Ramos (cell line): ENCODE measurements around the gene CLK4.

Experiments
- in situ Hi-C: fragments of 300-500 bp; cut with MboI; formaldehyde crosslinking; loops from one replicate; pipeline ENCODE4 v1.14.3; 2022; ENCODE audit warnings: low sequenced_read_pairs; ENCODE audit not compliant: unreplicated experiment

Gene CLK4

DNA sequence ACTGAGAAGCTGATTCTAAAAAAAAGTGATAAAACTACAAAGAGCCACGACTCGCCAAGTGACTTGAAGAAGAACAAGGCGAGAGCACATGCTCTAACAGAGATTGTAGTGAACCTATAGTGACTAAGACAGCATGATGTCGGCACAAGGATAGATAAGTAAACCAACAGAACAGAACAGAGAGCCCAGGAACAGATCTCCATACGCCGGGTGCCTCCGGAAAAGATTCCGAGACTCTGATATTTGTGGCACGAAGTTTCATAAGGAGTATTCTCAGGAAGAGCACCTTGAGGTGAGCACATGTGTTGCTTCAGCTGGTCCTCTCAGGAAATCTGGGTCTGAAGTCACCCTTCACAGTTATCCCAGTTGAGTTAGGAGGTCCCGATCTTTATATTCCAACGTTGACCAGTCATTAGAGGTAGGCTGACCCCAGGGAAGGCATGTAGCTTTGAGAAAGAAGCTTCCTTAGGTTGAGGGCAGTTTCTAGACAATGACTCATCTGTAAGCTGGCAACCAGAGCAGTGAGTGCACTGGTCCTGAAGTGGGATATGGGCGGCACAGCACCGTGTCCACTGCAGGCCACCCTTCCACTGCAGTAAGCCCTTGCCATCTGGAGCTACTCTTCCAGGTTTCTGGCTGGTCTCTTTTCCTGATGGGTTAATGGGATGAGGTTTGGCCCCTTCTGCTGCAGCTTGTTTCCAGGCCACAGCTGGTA, 13.6 kb upstream of the CLK4 start:
- in situ Hi-C loops, result no loop called here

DNA sequence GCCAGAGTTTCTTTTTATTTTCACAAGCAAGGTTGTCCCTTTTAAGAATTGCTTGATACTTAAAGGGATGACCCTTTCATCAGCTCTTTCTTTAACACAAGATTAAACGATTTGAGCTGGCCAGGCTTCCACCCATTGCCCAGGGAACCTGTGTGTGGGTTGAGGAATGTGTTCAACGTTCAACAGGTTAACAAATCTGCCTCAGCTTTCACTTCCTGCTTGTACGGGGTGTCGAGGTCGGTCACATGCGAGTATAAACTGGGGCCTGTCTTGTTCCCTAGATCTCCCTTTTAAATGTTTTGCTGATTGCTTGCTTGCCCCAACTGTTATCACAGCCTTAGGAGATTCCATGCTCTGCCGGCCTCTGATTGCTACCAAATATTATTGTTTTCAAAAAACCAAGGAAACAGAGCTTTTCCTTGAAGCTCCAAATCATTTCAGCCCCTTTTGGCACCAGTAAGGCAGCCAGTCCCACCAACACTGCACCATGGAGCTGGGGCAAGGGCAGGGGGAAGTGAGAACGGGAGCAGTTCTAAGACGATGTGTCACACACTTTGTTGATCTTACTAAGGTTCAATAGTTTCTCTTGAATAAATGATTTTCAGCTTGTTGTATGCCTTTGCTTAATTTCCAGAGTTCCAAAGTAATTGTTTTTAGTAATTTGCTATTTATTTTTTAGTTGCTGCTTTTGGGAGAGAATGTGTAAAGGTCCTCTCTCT, 10.7 kb upstream of the CLK4 start:
- in situ Hi-C loops, result no loop called here

DNA sequence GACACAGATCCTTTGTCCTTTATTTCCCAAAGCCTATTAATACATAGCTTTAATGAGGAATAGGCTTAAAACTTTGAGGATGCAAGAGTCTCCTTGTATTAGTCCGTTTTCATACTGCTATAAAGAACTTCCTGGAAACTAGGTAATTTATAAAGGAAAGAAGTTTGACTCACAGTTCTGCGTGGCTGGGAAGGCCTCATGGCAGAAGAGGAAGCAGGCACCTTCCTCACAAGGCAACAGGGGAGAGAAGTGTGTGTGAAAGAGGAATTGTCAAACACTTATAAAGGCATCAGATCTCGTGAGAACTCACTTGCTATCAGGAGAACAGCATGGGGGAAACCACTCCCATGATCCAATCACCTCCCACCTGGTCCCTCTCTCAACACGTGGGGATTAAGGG, 5.4 kb upstream of the CLK4 start:
- in situ Hi-C loops, result no loop called here

DNA sequence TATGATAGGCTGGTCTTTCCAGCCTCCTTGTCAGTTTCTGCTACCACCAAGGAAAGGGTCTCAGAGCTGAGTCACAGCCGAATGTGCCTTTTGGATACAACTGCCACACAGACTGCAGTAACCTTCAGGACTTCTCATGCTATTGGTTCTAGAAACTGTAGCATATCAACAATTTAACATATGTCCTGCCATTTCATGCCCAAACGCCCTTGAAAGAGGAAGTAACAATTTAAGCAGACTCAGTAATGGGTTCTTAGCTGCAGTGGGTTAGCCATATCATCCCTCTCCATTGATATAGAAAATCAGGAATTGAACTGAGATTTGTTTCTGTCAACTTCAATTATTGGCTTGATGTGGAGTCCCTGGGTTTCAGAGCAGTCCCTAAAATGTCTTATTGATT, 4.1 kb upstream of the CLK4 start:
- in situ Hi-C loops, result no loop called here

DNA sequence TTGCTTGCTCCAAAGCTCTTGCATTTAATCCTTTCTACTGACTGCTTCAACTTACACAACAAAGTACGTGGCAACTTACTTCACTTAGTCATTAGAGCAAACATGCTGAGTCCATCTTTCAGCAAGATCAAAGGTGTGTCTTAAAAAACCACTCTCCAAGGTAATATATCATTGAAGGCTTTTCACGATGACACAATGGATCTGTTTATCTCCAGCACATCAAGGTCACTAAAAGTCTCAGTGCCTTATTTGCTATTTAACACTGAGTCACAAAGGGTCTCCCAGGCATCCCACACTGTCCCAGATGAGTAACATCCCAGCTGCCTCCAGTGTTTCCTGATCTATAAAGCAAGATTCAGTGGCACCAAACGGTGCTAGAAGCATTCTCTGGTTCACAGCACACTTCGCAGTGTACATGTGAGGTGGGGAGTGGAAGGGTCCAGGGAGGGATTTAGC, 3.7 kb upstream of the CLK4 start:
- in situ Hi-C loops, result no loop called here

DNA sequence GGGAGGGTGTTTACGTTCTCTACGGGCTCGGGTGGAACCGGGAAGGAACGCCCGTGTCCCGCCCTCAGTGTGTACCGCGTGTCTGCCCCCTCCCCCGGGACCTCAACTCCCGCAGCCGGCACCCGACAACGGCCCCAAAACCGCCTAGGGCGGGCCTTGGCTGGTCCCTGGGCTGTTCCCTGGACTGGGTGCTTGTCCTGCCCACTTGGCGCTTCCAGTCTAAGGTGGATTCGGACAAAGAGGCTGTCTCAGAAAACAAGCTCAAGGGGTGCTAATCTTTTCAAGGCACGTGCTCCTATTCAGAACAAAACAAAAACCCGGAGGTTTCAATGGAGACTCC, 379 bp upstream of the CLK4 start:
- in situ Hi-C loops, result no loop called here

DNA sequence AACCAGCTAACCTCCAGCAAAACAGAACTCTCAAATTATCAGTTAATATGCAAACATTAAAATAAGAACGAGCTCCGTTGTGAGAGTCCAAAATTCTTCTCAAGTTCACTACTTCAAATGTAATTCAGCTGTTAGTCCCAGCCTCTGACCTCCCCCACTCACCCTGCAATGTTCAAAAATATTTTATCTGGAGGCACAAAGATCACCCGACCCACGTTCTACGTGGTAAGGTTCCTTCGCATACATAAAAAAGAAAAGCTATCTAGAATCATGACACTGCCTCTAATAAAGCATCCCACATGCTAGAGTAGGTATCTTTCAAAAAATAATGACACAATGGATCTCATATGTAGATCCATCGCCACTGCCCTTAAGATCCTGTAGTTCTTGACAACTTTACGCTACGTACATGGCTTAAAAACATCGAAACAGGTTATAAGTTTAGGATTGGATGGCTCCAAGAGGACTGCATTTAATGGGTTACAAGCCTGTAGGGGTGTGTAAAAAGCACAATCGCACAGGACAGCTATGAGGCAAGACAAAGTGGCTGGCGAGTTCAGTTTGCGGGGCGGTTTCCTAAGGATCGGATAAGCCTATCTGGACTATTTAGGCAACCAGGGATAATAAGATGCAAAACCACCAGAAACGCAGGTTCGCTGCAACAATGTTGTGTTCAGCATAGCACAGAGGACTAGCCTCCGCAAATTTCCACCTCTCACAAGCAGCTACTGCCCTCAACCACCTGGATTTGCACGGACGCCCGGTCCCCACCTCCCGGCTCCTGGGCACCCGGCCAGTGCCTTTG, 969 bp downstream of the CLK4 start:
- in situ Hi-C loops, result no loop called here

DNA sequence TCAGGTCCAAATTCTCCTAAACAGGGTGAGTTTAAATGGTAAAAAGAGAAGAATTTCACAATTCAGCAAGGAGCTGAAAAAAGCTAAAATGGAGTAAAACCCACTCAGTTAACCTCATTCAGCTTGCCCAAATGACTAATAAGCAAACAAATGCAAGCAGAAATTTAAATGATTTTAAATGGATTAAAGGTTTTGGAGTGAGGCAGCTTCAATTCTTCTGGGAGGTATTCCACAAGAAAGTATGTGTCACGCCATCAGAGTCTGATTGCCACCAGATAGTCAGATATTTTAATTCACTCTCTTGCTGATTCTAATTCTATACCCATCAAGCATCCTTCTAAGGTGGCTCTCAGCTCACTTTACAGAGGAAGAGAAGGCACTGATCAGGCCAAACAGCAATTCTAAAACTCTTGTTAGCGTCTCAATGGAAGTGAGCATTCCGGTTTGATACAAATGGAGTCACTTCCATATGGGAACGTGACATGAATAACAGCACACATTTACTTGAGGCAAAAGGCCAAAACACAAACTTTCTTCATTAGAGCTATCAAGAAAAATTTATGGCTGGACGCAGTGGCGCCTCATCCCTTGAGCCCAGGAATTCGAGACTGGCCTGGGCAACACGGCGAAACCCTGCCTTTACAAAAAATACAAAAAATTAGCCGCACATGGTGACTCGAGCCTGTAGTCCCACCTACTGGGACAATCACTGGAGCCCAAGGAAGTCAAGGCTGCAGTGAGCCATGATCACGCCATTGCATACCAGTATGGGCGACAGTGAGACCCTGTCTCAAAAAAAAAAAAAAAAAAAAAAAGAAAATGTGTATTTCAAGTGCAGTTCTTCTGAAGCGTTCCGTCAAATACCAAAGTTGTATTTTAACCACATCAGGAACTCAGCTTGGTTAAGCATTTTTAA, 2.0 kb downstream of the CLK4 start:
- in situ Hi-C loops, result no loop called here

DNA sequence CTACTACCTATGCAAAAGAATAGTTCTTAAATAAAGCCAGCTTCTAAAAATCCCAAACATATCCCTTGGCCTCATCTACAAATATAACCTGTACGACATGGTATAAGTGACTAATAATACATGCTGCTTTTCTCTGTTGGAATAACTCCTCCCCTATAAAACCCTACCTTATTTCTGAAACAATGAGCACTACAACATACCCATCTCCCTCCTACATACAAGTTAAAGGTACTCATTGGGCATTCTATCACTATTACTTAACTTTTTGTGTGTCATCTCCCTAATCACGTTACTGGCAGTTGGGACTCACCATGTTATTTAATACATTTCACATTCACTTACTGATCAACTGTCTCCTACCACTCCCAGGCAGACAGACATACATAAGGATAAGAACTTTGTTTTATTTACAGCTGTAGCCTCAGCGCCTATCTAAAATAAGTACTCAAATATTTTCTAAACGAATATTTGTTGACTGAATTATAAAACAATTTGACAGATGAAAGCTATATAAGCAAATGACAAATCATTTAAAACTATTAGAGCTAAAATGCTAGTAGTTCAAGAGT, 4.1 kb downstream of the CLK4 start:
- in situ Hi-C loops, result no loop called here

DNA sequence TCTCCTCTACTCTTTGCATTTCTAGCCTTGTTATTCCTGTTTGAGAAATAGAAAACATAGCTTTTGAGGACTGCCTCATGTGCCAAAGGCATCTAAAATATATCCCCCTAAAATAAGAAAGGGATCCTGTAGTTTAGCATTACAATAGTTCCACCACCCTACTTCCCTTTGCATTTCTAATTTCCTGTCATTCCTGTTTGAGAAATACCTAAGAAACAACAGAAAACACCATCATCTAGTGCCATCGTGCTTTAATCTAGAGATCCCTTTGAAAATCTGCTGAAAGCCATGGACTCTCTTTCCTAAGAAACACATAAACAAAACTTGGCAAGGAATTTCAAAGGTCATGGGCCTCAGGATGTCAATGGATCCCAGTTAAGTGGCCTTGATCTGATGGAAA, 7.5 kb downstream of the CLK4 start:
- in situ Hi-C loops, result no loop called here

DNA sequence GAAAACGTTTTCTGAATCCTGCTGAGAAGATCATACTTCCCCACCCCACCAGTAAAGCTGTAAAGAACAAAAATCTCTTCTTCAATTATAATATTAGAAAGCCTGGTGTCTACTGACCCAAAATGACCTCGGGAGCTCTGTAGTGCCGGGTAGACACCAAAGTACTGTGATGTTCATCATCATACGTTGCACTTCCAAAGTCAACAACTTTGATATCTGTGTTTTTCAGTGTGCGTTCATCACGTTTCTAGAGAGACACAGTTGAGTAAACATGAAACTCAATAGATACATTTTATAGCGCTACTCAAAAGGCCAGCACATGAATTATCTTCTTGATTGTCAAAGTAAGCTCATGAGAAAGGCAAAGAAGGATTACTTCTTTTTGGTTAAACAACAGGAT, 14.6 kb downstream of the CLK4 start:
- in situ Hi-C loops, result no loop called here

DNA sequence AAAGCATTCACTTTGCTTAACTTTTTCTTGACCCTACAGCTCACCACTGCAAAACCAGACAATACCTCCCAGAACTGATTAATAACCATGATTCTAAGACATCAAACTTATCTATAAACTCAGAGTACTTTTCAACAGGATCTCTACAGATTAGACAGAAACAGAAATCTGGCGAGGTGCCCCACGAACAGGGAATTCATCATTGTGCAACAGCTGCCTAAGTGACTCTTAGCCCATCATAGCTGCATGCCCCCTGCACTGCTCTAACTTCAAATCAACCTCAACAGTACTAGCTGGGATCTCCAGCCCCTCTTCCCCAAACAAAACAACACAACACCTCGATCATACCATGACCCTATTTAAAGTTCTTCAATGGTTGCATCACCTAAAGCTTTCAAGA, 20.6 kb downstream of the CLK4 start:
- in situ Hi-C loops, result no loop called here

DNA sequence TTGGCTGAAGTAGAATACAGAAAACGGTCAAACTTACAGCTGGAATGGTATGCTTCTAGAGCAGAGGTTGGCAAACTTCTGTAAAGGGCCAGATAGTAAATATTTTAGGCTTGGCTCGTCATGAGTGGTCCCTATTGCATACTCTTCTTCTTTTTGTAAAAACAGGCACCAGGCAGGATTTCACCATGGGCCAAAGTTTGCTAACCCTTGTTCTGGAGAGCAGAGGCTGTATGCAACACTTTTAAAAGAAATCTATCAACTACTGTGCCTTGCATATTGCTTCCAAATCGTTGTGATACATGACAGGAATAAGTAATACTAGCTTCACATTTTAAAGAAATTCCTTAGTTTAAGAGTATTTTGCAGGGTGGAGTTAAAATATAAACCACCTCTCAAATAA, 21.1 kb downstream of the CLK4 start:
- in situ Hi-C loops, result no loop called here

DNA sequence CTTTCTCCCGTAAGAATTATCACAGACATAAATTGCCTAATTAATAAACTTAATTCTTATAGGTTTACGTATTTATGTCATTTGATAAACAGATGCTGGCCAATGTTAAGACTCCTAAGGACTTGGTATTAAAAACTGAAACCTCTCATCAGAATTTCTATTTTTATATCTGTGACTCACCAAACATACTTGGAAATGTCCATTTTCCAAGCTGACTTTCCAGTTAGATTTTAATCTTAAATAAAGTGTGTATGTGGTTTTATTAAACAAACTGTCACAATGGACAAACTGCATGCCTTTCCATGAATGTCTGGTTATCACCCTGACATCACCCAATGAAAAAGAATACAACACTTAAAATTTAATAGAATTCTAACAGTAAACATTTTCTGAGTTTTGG, 24.1 kb downstream of the CLK4 start:
- in situ Hi-C loops, result no loop called here

DNA sequence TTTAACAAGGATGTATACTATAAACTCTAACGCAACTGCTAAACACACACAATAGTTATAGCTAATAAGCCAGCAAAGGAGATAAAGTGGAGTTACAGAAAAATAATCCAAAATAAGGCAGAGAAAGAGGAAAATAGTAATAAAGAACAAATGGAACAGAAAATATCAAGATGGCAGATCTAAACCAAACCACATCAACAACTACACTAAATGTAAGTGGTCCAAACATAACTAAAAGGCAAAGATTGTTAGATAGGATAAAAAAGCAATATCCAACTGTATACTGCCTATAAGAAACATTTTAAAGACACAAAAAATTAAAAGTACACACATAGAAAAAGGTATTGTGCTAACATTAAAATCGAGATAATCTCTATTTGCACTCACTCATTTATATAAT, 31.1 kb downstream of the CLK4 start:
- in situ Hi-C loops, result no loop called here

DNA sequence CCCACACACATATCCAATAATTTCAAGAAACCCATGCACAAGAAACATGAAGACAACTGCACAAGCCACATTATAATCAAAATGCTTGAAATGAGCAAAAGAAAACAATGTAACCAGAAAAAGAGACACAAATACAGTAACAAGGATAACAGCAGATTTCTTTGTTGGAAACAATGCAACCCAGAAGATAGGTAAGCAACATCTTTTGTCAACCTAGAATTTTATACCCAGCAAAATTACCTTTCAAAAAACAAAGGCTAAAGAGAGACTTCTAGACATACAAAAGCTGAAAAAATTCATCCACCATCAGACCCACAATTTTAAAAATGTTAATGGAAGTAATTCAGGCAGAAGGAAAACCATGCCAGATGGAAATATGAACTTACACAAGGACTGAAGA, 31.7 kb downstream of the CLK4 start:
- in situ Hi-C loops, result no loop called here

DNA sequence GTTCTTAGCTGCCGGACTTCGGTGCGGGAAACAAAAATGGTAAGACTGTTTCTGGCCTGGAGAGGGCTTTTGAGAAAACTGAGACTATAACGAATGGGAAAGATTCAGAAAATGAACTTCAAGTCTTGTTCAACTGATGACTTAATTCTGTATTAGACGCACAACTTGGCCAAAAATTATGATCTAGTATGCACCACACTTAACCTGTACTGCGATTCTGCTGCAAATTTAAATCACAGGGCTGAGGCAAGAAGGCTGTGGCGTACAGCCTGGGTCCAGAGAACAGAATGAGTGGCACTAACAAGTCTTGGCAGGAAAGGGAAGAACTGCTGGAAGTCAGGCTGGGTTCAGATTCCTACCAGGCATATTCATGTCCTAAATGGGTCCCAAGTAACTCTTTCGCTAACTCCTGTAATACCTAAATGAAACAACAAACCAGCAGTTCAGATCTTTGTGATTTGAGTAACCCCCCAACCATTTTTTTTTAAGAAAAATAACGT, 35.9 kb downstream of the CLK4 start:
- in situ Hi-C loops, result no loop called here

DNA sequence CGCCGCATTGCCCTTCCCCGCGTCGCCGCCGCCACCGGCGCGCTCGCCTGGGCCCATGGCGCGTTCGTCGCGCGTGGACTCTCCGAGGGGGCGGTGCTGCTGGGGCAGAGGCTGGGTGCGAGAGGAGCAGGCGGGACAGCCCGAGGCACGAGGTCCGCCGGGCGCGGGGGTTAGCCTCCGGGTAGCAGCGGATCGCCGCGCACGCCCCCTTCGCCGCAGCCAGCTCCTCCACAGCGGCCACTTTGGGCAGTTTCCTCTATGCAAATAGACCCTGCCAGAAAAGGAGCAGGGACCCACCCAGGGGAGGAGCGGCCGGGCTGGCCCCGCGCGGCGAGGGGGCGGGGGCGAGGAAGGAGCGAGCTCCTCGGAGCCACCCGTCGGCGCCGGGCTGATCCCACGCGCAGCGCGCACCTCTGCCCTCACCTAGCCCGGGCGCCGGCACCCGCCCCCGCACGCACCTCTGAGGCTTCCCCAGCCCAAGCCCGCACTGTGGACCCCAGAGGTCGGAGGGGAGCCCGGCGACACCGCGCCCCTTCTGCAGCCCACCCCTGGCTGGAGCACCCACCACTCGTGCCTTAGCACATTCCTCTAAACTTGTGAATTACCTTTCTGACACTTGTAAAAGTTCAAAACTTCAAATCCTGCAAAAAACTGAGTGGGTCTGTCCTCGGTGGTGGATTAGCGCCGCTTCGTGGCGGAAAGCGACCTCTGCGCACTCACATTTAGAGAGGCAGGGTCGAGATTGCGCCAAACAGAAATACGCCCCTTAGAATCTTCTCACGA, 36.5 kb downstream of the CLK4 start, which contains the start of gene COL23A1:
TSS of gene COL23A1 (minus strand) at position 253 of the 783 bp plus-strand sequence.
- in situ Hi-C loops, result no loop called here
